Type B pancreatic cell (in vitro differentiated cells): Measurements from ENCODE around the gene POMGNT1. TPM values are rescaled to one million over a fixed set of nuclear protein-coding genes. Genes with fewer than 3 reads are reported as not detected.
A peak's percentile ranks its signal among the peaks of the same experiment; 100 is the strongest.

ENCODE experiments used
- DNase-seq: peaks from one replicate; pipeline ENCODE4 v3.0.0; 2021; ENCODE audit warnings: mixed read lengths; ENCODE audit not compliant: unreplicated experiment; ENCODE audit errors: extremely low spot score
- H3K27ac Mint-ChIP-seq: 2 replicates; pipeline ENCODE4 v1.8.0; 2021; ENCODE audit warnings: mild to moderate bottlenecking, mixed read lengths
- H3K27me3 Mint-ChIP-seq: 2 replicates; pipeline ENCODE4 v1.8.0; 2021; ENCODE audit warnings: mixed read lengths
- H3K36me3 Mint-ChIP-seq: 2 replicates; pipeline ENCODE4 v1.8.0; 2021; ENCODE audit warnings: mixed read lengths
- H3K4me1 Mint-ChIP-seq: one replicate; pipeline ENCODE4 v1.8.0; 2021; ENCODE audit warnings: mixed read lengths; ENCODE audit not compliant: unreplicated experiment
- H3K4me3 Mint-ChIP-seq: 2 replicates; pipeline ENCODE4 v1.8.0; 2021; ENCODE audit warnings: mild to moderate bottlenecking, mixed read lengths
- H3K9me3 Mint-ChIP-seq: 2 replicates; pipeline ENCODE4 v1.8.0; 2021; ENCODE audit warnings: mixed read lengths
- total RNA-seq: library from RNA; stranded (reverse); gene quantifications from 2 replicates; pipeline ENCODE4 v1.2.1, GENCODE V29; 2021; ENCODE audit warnings: low replicate concordance
- TF ChIP-seq, protein P1 (sequence below): fragments of 200-600 bp; sonication (generic); conservative IDR thresholded peaks from 2 replicates; pipeline ENCODE4 v1.5.0; 2021; ENCODE audit warnings: antibody characterized with exemption, mild to moderate bottlenecking

Gene POMGNT1
- total RNA-seq, 1 donor from 2014 or later: 74.0 TPM

DNA sequence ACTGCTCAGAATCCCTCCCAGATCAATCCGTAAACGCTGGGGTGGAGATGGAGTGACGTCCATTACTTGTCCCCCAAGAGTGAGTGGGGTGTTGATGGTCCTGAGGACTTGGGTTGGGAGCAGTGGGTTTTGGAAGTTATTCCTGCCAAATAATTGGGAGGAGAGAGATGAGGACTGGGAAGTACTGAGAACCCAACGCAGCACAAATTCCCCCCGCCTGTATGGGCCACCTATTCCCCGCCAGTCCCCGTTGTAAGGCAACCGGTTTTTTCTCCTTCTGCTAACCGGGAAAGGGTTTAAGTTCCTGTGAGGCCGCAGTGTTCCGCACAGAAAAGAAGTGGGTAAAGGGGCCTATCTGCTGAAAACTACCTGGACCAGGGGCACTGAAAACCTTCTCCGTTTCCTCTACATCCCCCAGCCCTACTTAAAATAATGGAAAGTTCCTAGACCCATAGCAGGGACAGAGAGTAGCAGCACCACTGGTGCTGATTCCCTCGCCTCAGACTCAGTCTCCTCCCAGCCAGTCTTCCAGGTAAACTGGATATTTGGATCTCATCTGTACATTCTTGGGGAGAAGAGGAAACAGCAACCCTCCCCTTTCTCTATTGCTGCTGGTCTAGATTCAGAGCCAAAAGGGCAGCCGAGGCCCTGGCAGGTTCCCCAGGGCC, 5.6 kb upstream of the POMGNT1 start:
- TF ChIP-seq, protein P1, sequence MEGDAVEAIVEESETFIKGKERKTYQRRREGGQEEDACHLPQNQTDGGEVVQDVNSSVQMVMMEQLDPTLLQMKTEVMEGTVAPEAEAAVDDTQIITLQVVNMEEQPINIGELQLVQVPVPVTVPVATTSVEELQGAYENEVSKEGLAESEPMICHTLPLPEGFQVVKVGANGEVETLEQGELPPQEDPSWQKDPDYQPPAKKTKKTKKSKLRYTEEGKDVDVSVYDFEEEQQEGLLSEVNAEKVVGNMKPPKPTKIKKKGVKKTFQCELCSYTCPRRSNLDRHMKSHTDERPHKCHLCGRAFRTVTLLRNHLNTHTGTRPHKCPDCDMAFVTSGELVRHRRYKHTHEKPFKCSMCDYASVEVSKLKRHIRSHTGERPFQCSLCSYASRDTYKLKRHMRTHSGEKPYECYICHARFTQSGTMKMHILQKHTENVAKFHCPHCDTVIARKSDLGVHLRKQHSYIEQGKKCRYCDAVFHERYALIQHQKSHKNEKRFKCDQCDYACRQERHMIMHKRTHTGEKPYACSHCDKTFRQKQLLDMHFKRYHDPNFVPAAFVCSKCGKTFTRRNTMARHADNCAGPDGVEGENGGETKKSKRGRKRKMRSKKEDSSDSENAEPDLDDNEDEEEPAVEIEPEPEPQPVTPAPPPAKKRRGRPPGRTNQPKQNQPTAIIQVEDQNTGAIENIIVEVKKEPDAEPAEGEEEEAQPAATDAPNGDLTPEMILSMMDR: no peak
- peak overlapping the region; percentile 21 for H3K27ac Mint-ChIP-seq
- DNase-seq: no peak
- peaks cover 7% of the 10 kb centered on the region for H3K27me3 Mint-ChIP-seq
- peaks cover 20% of the 10 kb centered on the region for H3K4me1 Mint-ChIP-seq
- no peaks in the 10 kb centered on the region for H3K36me3 Mint-ChIP-seq
- H3K4me3 Mint-ChIP-seq: peak overlapping the region; percentile 94
- no peaks in the 10 kb centered on the region for H3K9me3 Mint-ChIP-seq

DNA sequence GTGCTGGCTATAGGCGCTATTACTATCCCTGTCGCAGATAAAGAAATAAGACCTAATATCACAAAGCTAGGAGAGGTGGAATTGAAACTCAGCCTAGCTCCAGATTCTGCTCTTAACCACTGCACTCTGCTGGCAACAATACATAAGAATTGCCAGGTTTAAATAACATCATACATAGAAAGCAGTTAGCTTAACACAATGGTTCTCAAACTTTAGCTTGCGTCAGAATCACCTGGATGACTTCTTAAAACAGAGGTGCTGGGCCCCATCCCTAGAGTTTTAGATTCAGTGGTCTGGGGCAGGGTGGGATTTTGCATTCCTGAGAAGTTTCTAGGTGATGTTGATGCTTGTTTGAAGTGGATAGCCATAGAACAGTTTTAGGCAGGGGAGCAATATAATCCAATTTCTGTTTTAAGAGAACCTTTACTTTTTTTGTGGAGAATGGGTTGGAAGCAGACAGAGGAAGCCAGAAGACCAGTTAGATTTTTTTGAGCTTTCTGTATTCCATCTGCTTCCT, 1.1 kb upstream of the POMGNT1 start:
- H3K36me3 Mint-ChIP-seq: peaks cover 7% of the 10 kb centered on the region
- TF ChIP-seq, protein P1: no peak
- no peak for DNase-seq

DNA sequence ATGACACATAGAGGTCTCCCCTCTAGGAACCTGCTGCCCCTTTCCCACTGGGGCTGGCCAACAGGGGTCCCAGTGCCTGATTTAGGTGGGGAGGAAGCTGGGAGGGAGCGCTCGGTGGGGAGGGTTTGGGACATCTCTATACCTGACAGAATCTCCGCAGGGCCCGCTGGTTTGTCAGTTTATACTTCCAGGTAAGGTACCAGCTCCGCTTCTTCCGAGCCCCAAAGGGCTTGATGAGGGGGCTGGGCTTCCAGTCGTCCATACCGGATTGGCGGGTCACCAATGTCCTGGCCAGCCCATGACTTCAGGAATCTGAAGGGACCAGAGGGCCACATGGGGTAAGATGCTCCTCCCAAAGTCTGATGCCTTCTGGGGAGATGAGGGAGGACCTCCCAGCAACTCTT, 672 bp downstream of the POMGNT1 start:
- TF ChIP-seq, protein P1: no peak
- Mint-ChIP-seq H3K9me3 (no peaks in the 10 kb centered on the region), H3K27ac (no peak overlapping the region), H3K4me3 (peak overlapping the region; percentile 87), H3K4me1 (peaks cover 5% of the 10 kb centered on the region), H3K27me3 (no peaks in the 10 kb centered on the region), H3K36me3 (peaks cover 7% of the 10 kb centered on the region)
- no peak for DNase-seq

More for the DNA sequence above, 1.1 kb upstream of the POMGNT1 start:
- Mint-ChIP-seq H3K27ac (peak overlapping the region; percentile 68), H3K4me3 (peak overlapping the region; percentile 87), H3K27me3 (peaks cover 7% of the 10 kb centered on the region), H3K4me1 (peaks cover 19% of the 10 kb centered on the region), H3K9me3 (no peaks in the 10 kb centered on the region)

DNA sequence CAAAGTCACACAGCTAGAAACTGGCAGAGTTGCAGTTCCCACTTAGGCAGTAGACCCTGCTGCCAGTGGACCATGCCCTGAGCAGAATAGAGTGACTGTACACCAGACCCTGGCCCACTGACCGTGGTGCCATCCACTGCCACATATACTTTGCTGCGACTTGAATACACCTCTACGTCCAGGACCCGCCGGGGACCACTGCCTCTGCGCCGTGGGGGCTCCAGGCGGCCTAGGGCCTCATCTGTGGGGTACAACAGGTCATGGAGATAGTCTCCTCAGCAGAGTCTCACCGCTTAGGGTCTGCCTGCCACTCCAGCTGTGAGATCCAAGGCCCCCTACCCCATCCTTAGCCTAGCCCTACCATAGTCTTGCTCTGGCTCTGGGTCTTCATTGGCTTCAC, 1.6 kb downstream of the POMGNT1 start:
- no peak for DNase-seq
- Mint-ChIP-seq H3K27me3 (no peaks in the 10 kb centered on the region), H3K4me3 (peak overlapping the region; percentile 87), H3K4me1 (peaks cover 5% of the 10 kb centered on the region), H3K9me3 (no peaks in the 10 kb centered on the region), H3K27ac (no peak overlapping the region), H3K36me3 (peaks cover 7% of the 10 kb centered on the region)
- TF ChIP-seq, protein P1: no peak

DNA sequence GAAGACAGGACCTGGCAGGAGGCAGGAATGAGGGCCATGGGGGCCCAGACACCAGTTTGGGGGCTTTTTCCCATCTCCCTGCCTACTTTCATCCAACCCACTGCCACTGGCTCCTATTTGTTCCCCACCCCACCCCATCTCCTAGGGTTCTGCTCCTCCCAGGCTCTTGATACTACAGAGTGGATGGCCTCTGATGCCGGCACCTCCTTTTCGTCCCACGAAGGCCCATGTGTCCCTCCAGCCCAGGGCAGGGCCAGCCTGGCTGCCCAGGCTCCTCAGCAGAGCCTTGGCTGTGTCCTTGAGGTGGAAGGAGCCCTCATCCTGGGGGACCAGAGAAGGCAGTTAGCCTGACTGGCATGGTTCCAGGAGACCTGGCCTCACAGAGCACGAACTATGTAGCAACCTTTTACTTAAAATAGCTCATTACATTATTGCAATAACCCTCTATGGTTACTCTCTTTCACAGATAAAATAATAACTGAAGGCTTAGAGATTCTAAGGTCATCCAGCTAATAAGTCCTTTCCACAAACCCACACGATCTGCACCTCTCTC, 3.5 kb downstream of the POMGNT1 start:
- Mint-ChIP-seq H3K9me3 (no peaks in the 10 kb centered on the region), H3K27me3 (no peaks in the 10 kb centered on the region), H3K36me3 (peaks cover 7% of the 10 kb centered on the region), H3K4me3 (peak overlapping the region; percentile 2), H3K27ac (no peak overlapping the region), H3K4me1 (no peaks in the 10 kb centered on the region)
- TF ChIP-seq, protein P1: no peak
- no peak for DNase-seq
